GM23338 (cell line): ENCODE data around the gene CD2BP2. TPM values are rescaled to one million over a fixed set of nuclear protein-coding genes. Genes with fewer than 3 reads are reported as not detected.

Experiments
- ATAC-seq: fragments of 200-7000 bp; cut with Tn5 transposase; 3 replicates; pipeline ENCODE4 v1.9.1; 2020
- DNase-seq: peaks from one replicate; pipeline ENCODE4 v3.0.0-alpha.2; 2015; ENCODE audit warnings: low spot score
- H2AFZ ChIP-seq: fragments of 200-600 bp; sonication (generic); 2 replicates; pipeline ENCODE4 v1.8.0; 2016; ENCODE audit warnings: antibody characterized with exemption, mild to moderate bottlenecking, moderate library complexity
- H3F3A ChIP-seq: fragments of 200-600 bp; sonication (generic); replicated peaks from 2 replicates; pipeline ENCODE4 v1.8.0; 2017; ENCODE audit warnings: antibody characterized with exemption, mixed run types, low read depth
- H3K27ac ChIP-seq: fragments of 200-600 bp; sonication (generic); 2 replicates; pipeline ENCODE4 v1.6.1; 2016; ENCODE audit warnings: low read depth
- H3K27me3 ChIP-seq: fragments of 200-600 bp; sonication (generic); 2 replicates; pipeline ENCODE4 v1.8.0; 2016; ENCODE audit warnings: mild to moderate bottlenecking, mixed run types, moderate library complexity; ENCODE audit not compliant: insufficient read depth
- H3K36me3 ChIP-seq: fragments of 200-600 bp; sonication (generic); 2 replicates; pipeline ENCODE4 v1.8.0; 2016; ENCODE audit warnings: mild to moderate bottlenecking; ENCODE audit not compliant: insufficient read depth
- H3K4me1 ChIP-seq: fragments of 200-600 bp; sonication (generic); 2 replicates; pipeline ENCODE4 v1.8.0; 2016; ENCODE audit warnings: mild to moderate bottlenecking, moderate library complexity; ENCODE audit not compliant: insufficient read depth
- H3K4me2 ChIP-seq: fragments of 200-600 bp; sonication (generic); 2 replicates; pipeline ENCODE4 v1.7.1; 2017; ENCODE audit warnings: mixed run types
- H3K4me3 ChIP-seq: fragments of 200-600 bp; sonication (generic); 2 replicates; pipeline ENCODE4 v1.6.1; 2016; ENCODE audit warnings: mixed run types
- H3K79me2 ChIP-seq: fragments of 200-600 bp; sonication (generic); replicated peaks from 2 replicates; pipeline ENCODE4 v1.8.0; 2017; ENCODE audit warnings: mild to moderate bottlenecking; ENCODE audit not compliant: insufficient read depth
- H3K9me2 ChIP-seq: fragments of 200-600 bp; sonication (generic); 2 replicates; pipeline ENCODE4 v1.8.0; 2017; ENCODE audit not compliant: insufficient read depth
- H4K20me1 ChIP-seq: fragments of 200-600 bp; sonication (generic); replicated peaks from 2 replicates; pipeline ENCODE4 v1.8.0; 2017; ENCODE audit warnings: mild to moderate bottlenecking; ENCODE audit not compliant: insufficient read depth
- H3K27ac Mint-ChIP-seq: 2 replicates; pipeline ENCODE4 v1.8.0; 2020; ENCODE audit warnings: inconsistent platforms, mild to moderate bottlenecking, moderate library complexity, mixed read lengths
- H3K27me3 Mint-ChIP-seq: 3 replicates; pipeline ENCODE4 v1.8.0; 2022; ENCODE audit warnings: low read depth, mild to moderate bottlenecking, moderate library complexity, mixed read lengths, inconsistent platforms; ENCODE audit not compliant: insufficient read depth, poor library complexity
- H3K36me3 Mint-ChIP-seq: 3 replicates; pipeline ENCODE4 v1.8.0; 2021; ENCODE audit warnings: low read depth, mild to moderate bottlenecking, inconsistent platforms, moderate library complexity, mixed read lengths
- H3K4me1 Mint-ChIP-seq: 3 replicates; pipeline ENCODE4 v1.8.0; 2020; ENCODE audit warnings: mild to moderate bottlenecking, inconsistent platforms, mixed read lengths
- H3K4me3 Mint-ChIP-seq: 3 replicates; pipeline ENCODE4 v1.8.0; 2021; ENCODE audit warnings: moderate library complexity, mild to moderate bottlenecking, inconsistent platforms, mixed read lengths
- H3K9me3 Mint-ChIP-seq: 3 replicates; pipeline ENCODE4 v1.8.0; 2020; ENCODE audit warnings: moderate library complexity, mild to moderate bottlenecking, inconsistent platforms, mixed read lengths
- CREB1 ChIP-seq: fragments of 250-450 bp; sonication (Bioruptor Pico); IDR thresholded peaks from 2 replicates; pipeline ENCODE4 v1.5.0; 2020; ENCODE audit warnings: low read depth, mild to moderate bottlenecking, moderate library complexity
- CTCF ChIP-seq, 2 experiments: fragments of 200-600 bp in 1 of 2; sonication (generic) in 1 of 2; conservative IDR thresholded peaks; 2 replicates each; pipeline versions ENCODE4 v1.5.1 to v1.6.1; 2016 to 2017; ENCODE audit warnings: antibody characterized with exemption in 2 of 2, low read depth in 2 of 2, mild to moderate bottlenecking in 2 of 2, moderate library complexity in 1 of 2
- EZH2 ChIP-seq: fragments of 200-600 bp; sonication (generic); IDR thresholded peaks from one replicate; pipeline ENCODE4 v1.8.0; 2017; ENCODE audit warnings: antibody characterized with exemption, mild to moderate bottlenecking, low read depth; ENCODE audit not compliant: unreplicated experiment
- EZH2phosphoT487 ChIP-seq: fragments of 200-600 bp; sonication (generic); IDR thresholded peaks from one replicate; pipeline ENCODE4 v1.8.1; 2018; ENCODE audit warnings: antibody characterized with exemption; ENCODE audit not compliant: unreplicated experiment
- JUNB ChIP-seq: IDR thresholded peaks from one replicate; pipeline ENCODE4 v1.6.1; 2016; ENCODE audit warnings: antibody characterized with exemption; ENCODE audit not compliant: unreplicated experiment
- NANOG ChIP-seq: IDR thresholded peaks from 2 replicates; pipeline ENCODE4 v1.6.1; 2016; ENCODE audit warnings: antibody characterized with exemption, borderline replicate concordance
- POLR2AphosphoS5 ChIP-seq: IDR thresholded peaks from 2 replicates; pipeline ENCODE4 v1.6.1; 2016; ENCODE audit warnings: antibody characterized with exemption, low read depth
- STAT1 ChIP-seq: IDR thresholded peaks from one replicate; pipeline ENCODE4 v1.6.1; 2016; ENCODE audit warnings: antibody characterized with exemption; ENCODE audit not compliant: unreplicated experiment
- ZNF114 ChIP-seq: fragments of 250-450 bp; sonication (Bioruptor Pico); IDR thresholded peaks from 2 replicates; pipeline ENCODE4 v1.5.0; 2020; ENCODE audit warnings: mild to moderate bottlenecking, moderate library complexity
- ZNF331 ChIP-seq: fragments of 250-450 bp; sonication (Bioruptor Pico); IDR thresholded peaks from 2 replicates; pipeline ENCODE4 v1.5.0; 2020; ENCODE audit warnings: low read depth, mild to moderate bottlenecking, moderate library complexity
- polyA plus RNA-seq: library from polyadenylated mRNA; unstranded; fragments of >200 nt; fragmentation: Nextera tagmentation; extraction: Ambion mirVana; gene quantifications from 2 replicates; pipeline ENCODE4 v1.2.1, GENCODE V29; 2016
- total RNA-seq: library from RNA; depleted of rRNA; stranded (reverse); fragments of >200 nt; shearing (Covaris generic); gene quantifications from 2 replicates; pipeline ENCODE4 v1.2.3, GENCODE V29; 2014
- TF ChIP-seq, protein P1 (sequence below): IDR thresholded peaks from 2 replicates; pipeline ENCODE4 v1.6.1; 2016; ENCODE audit warnings: antibody characterized with exemption
- TF ChIP-seq, protein P2 (sequence below): IDR thresholded peaks from one replicate; pipeline ENCODE4 v1.6.1; 2018; ENCODE audit warnings: antibody characterized with exemption; ENCODE audit not compliant: unreplicated experiment

The CD2BP2 gene
- total and polyA plus RNA-seq, 2 experiments from 2014 or later, result 23.1 to 38.7 TPM

GRCh38 chr16:30349675-30350074 lies 5.4 kb downstream of the CD2BP2 start:
- no peak overlapping the region for H3K4me3 ChIP-seq
- no peak for ATAC-seq
- no peak overlapping the region for H2AFZ ChIP-seq
- Mint-ChIP-seq H3K36me3 (peaks cover 53% of the 10 kb centered on the region), H3K9me3 (peaks cover 4% of the 10 kb centered on the region; the same call in 2 of the 3 replicates), H3K4me1 (peaks cover 6% of the 10 kb centered on the region), H3K4me3 (no peak overlapping the region), H3K27me3 (peaks cover 11% of the 10 kb centered on the region), H3K27ac (no peak overlapping the region)
- no peaks in the 10 kb centered on the region; the same call in 1 of the 2 replicates for H3K4me1 ChIP-seq
- DNase-seq, result no peak
- TF ChIP-seq CREB1 (no peak), JUNB (no peak), STAT1 (no peak)
- peaks cover 7% of the 10 kb centered on the region; the same call in 1 of the 2 replicates for H3K36me3 ChIP-seq
- H3K4me2 ChIP-seq, result no peak overlapping the region
- no peaks in the 10 kb centered on the region for H4K20me1 ChIP-seq
- no peaks in the 10 kb centered on the region for H3K27me3 ChIP-seq
- H3K79me2 ChIP-seq, result peaks cover 12% of the 10 kb centered on the region
- no peaks in the 10 kb centered on the region for H3K9me2 ChIP-seq
- 0 out of 2 replicates have a peak, but pooled peaks cover 12% of the 10 kb centered on the region for H3F3A ChIP-seq
- no peak overlapping the region for H3K27ac ChIP-seq

DNA sequence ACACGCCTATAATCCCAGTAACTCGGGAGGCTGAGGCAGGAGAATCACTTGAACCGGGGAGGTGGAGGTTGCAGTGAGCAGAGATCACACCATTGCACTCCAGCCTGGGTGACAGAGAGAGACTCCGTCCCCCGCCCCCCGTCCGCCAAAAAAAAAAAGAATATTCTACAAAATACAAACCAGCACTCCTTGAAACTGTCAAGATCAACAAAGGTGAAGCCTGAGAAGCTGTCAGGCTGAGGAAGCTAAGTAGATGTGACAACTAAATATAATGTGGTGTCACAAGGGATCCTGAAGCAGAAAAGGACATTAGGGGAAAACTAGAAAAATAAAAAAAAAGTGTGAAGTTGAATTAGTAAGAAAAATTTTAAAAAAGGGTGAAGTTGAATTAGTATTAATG lies 6.2 kb downstream of the CD2BP2 start:
- H3K4me3 Mint-ChIP-seq, result no peak overlapping the region
- TF ChIP-seq NANOG (no peak), ZNF114 (CRISPR knock-in tag) (no peak), POLR2AphosphoS5 (no peak), STAT1 (no peak), EZH2 (no peak), CREB1 (no peak), CTCF (conservative IDR thresholded peaks at IDR 0.05; ENCODE audit: low read depth in 2 of 2) (no peak), ZNF331 (CRISPR knock-in tag) (no peak), EZH2phosphoT487 (no peak), JUNB (no peak)
- TF ChIP-seq, protein P1, sequence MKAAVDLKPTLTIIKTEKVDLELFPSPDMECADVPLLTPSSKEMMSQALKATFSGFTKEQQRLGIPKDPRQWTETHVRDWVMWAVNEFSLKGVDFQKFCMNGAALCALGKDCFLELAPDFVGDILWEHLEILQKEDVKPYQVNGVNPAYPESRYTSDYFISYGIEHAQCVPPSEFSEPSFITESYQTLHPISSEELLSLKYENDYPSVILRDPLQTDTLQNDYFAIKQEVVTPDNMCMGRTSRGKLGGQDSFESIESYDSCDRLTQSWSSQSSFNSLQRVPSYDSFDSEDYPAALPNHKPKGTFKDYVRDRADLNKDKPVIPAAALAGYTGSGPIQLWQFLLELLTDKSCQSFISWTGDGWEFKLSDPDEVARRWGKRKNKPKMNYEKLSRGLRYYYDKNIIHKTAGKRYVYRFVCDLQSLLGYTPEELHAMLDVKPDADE, result no peak
- TF ChIP-seq, protein P2, sequence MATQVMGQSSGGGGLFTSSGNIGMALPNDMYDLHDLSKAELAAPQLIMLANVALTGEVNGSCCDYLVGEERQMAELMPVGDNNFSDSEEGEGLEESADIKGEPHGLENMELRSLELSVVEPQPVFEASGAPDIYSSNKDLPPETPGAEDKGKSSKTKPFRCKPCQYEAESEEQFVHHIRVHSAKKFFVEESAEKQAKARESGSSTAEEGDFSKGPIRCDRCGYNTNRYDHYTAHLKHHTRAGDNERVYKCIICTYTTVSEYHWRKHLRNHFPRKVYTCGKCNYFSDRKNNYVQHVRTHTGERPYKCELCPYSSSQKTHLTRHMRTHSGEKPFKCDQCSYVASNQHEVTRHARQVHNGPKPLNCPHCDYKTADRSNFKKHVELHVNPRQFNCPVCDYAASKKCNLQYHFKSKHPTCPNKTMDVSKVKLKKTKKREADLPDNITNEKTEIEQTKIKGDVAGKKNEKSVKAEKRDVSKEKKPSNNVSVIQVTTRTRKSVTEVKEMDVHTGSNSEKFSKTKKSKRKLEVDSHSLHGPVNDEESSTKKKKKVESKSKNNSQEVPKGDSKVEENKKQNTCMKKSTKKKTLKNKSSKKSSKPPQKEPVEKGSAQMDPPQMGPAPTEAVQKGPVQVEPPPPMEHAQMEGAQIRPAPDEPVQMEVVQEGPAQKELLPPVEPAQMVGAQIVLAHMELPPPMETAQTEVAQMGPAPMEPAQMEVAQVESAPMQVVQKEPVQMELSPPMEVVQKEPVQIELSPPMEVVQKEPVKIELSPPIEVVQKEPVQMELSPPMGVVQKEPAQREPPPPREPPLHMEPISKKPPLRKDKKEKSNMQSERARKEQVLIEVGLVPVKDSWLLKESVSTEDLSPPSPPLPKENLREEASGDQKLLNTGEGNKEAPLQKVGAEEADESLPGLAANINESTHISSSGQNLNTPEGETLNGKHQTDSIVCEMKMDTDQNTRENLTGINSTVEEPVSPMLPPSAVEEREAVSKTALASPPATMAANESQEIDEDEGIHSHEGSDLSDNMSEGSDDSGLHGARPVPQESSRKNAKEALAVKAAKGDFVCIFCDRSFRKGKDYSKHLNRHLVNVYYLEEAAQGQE, result no peak

More for the DNA sequence above, 6.2 kb downstream of the CD2BP2 start:
- H3K9me2 ChIP-seq, result no peaks in the 10 kb centered on the region
- H3K36me3 ChIP-seq, result peaks cover 7% of the 10 kb centered on the region; the same call in 1 of the 2 replicates
- H3F3A ChIP-seq, result 0 out of 2 replicates have a peak, but pooled peaks cover 9% of the 10 kb centered on the region
- H3K27me3 ChIP-seq, result no peaks in the 10 kb centered on the region
- Mint-ChIP-seq H3K27me3 (peaks cover 6% of the 10 kb centered on the region), H3K9me3 (no peaks in the 10 kb centered on the region), H3K27ac (no peak overlapping the region), H3K36me3 (peaks cover 45% of the 10 kb centered on the region), H3K4me1 (no peaks in the 10 kb centered on the region; the same call in 2 of the 3 replicates)
- no peak overlapping the region for H2AFZ ChIP-seq
- H4K20me1 ChIP-seq, result no peaks in the 10 kb centered on the region
- no peak overlapping the region for H3K4me2 ChIP-seq
- no peak overlapping the region for H3K27ac ChIP-seq
- no peaks in the 10 kb centered on the region; the same call in 1 of the 2 replicates for H3K4me1 ChIP-seq
- DNase-seq (no peak), ATAC-seq (no peak)
- no peak overlapping the region for H3K4me3 ChIP-seq
- H3K79me2 ChIP-seq, result peaks cover 5% of the 10 kb centered on the region
